Left renal pelvis (tissue), 4 donors: ENCODE results near the gene ACTG2. TPM values are rescaled to one million over a fixed set of nuclear protein-coding genes. Genes with fewer than 3 reads are reported as not detected.

ENCODE experiments used
- DNase-seq, 4 donors: peaks; one replicate each; pipeline ENCODE4 v3.0.0-alpha.2; 2013; ENCODE audit warnings: low read depth in 4 of 4, low spot score in 3 of 4
- polyA plus RNA-seq, 4 donors: library from polyadenylated mRNA; unstranded; fragments of 120-200 nt; gene quantifications; one replicate each; pipeline ENCODE4 v1.2.1, GENCODE V29; 2013; ENCODE audit not compliant: insufficient read length in 4 of 4

ACTG2 gene
- polyA plus RNA-seq, 4 donors, result 0.64 to 2.3 (median 1.7) TPM

GRCh38 chr2:73962798-73963197, 70.0 kb downstream of the ACTG2 start:
- DNase-seq, result no peak

- no peak for DNase-seq
Measured at GRCh38 chr2:73963385-73964120, 70.7 kb downstream of the ACTG2 start.

- DNase-seq, result no peak
Measured at GRCh38 chr2:73964223-73964622, 71.4 kb downstream of the ACTG2 start.

- DNase-seq, result no peak
Measured at GRCh38 chr2:73965053-73965452, 72.2 kb downstream of the ACTG2 start.

- DNase-seq, result no peak
Measured at GRCh38 chr2:73968357-73968937, 75.6 kb downstream of the ACTG2 start.

GRCh38 chr2:73969356-73969755, 76.5 kb downstream of the ACTG2 start:
- no peak for DNase-seq

Other genes with a start within 250 kb of the ACTG2 start
- gene TPRKB, start 155.7 kb upstream of the ACTG2 start, polyA plus RNA-seq, result 10 to 100 TPM; 57.1 to 84.4 (median 70.8) TPM
- gene DUSP11, start 112.9 kb upstream of the ACTG2 start, polyA plus RNA-seq, result 10 to 100 TPM; 30.2 to 39.0 (median 36.6) TPM
- gene C2orf78, start 108.8 kb upstream of the ACTG2 start, polyA plus RNA-seq, result not detected
- gene STAMBP, start 64.0 kb upstream of the ACTG2 start, polyA plus RNA-seq, result 10 to 100 TPM; 53.2 to 67.7 (median 58.4) TPM
- gene DGUOK, start 33.9 kb downstream of the ACTG2 start, polyA plus RNA-seq, result 10 to 100 TPM; 65.3 to 67.3 (median 66.6) TPM
- 10 to 100 TPM; 14.1 to 24.9 (median 22.8) TPM for gene TET3, start 91.9 kb downstream of the ACTG2 start, polyA plus RNA-seq